Esophagus squamous epithelium (tissue), 4 donors: ENCODE data around the gene DNAH2.

Source experiments
- POLR2A ChIP-seq, 4 donors: fragments of 450-650 bp; IDR thresholded peaks; one replicate each; pipeline ENCODE4 v1.6.1; 2017; ENCODE audit warnings: antibody characterized with exemption in 4 of 4, mild to moderate bottlenecking in 4 of 4, moderate library complexity in 3 of 4
- TF ChIP-seq, protein P1 (sequence below), 6 experiments: fragments of 450-650 bp in 4 of 6; fragments of 200-600 bp in 2 of 6; sonication (generic) in 2 of 6; IDR thresholded peaks; one replicate each; pipeline ENCODE4 v1.5.1; 2016 to 2019; ENCODE audit warnings: antibody characterized with exemption in 6 of 6, mild to moderate bottlenecking in 4 of 6, moderate library complexity in 4 of 6

DNA sequence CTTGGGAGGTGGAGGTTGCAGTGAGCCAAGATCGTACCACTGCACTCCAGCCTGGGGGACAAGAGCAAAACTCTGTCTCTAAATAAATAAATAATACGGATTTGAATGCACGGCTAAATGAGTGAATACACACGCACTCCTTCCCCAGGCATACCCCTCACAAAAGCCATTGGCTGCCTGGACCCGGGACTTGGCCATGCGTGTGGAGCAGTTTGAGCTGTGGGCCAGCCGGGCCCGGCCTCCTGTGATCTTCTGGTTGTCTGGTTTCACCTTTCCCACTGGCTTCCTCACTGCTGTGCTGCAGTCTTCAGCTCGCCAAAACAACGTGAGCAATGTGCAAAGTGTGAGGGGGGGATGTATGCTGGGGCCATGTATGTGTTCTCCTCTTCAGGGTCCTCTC, 114.9 kb downstream of the DNAH2 start:
- no peak for TF ChIP-seq POLR2A (IDR thresholded peaks at IDR 0.05)
- TF ChIP-seq, protein P1, sequence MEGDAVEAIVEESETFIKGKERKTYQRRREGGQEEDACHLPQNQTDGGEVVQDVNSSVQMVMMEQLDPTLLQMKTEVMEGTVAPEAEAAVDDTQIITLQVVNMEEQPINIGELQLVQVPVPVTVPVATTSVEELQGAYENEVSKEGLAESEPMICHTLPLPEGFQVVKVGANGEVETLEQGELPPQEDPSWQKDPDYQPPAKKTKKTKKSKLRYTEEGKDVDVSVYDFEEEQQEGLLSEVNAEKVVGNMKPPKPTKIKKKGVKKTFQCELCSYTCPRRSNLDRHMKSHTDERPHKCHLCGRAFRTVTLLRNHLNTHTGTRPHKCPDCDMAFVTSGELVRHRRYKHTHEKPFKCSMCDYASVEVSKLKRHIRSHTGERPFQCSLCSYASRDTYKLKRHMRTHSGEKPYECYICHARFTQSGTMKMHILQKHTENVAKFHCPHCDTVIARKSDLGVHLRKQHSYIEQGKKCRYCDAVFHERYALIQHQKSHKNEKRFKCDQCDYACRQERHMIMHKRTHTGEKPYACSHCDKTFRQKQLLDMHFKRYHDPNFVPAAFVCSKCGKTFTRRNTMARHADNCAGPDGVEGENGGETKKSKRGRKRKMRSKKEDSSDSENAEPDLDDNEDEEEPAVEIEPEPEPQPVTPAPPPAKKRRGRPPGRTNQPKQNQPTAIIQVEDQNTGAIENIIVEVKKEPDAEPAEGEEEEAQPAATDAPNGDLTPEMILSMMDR (IDR thresholded peaks at IDR 0.05) = no peak
